ENCODE results near the gene KLHL36.
"Not testable (repeated sequence)": the region's sequence is repeated elsewhere in the genome, so short reads cannot be mapped to it uniquely, and the experiment has no call there.

The KLHL36 gene

GRCh38 chr16:84616515-84616914 lies 31.8 kb upstream of the KLHL36 start:
- no peak for DNase-seq (ENCODE audit: low read depth)

GRCh38 chr16:84617041-84617790 lies 31.1 kb upstream of the KLHL36 start:
- DNase-seq (ENCODE audit: low read depth), result no peak

- peak; percentile 92 for DNase-seq (ENCODE audit: low read depth)
Observed at GRCh38 chr16:84617791-84618580, 30.3 kb upstream of the KLHL36 start, which contains the start of gene COTL1. Gene COTL1, minus strand, starts transcription at chr16:84618078. Its CDS starts 164 bp downstream, at chr16:84617914.

- DNase-seq (ENCODE audit: low read depth), result peak; percentile 93
Observed at GRCh38 chr16:84618581-84619460, 29.5 kb upstream of the KLHL36 start.

GRCh38 chr16:84620913-84621312 lies 27.4 kb upstream of the KLHL36 start:
- DNase-seq (ENCODE audit: low read depth), result not testable (repeated sequence)

- no peak for DNase-seq (ENCODE audit: low read depth)
Observed at GRCh38 chr16:84625556-84625955, 22.8 kb upstream of the KLHL36 start.

GRCh38 chr16:84628226-84628731 lies 20.0 kb upstream of the KLHL36 start:
- no peak for DNase-seq (ENCODE audit: low read depth)

- DNase-seq (ENCODE audit: low read depth), result no peak
Observed at GRCh38 chr16:84629580-84629979, 18.7 kb upstream of the KLHL36 start.

- no peak for DNase-seq (ENCODE audit: low read depth)
Observed at GRCh38 chr16:84630009-84630408, 18.3 kb upstream of the KLHL36 start.

- no peak for DNase-seq (ENCODE audit: low read depth)
Observed at GRCh38 chr16:84630446-84631152, 17.7 kb upstream of the KLHL36 start.

GRCh38 chr16:84631153-84631466 lies 17.2 kb upstream of the KLHL36 start:
- no peak for DNase-seq (ENCODE audit: low read depth)

- no peak for DNase-seq (ENCODE audit: low read depth)
Observed at GRCh38 chr16:84631886-84632285, 16.4 kb upstream of the KLHL36 start.

- DNase-seq (ENCODE audit: low read depth), result not testable (repeated sequence)
Observed at GRCh38 chr16:84632862-84633261, 15.4 kb upstream of the KLHL36 start.

- no peak for DNase-seq (ENCODE audit: low read depth)
Observed at GRCh38 chr16:84633622-84634021, 14.7 kb upstream of the KLHL36 start.

GRCh38 chr16:84635702-84636101 lies 12.6 kb upstream of the KLHL36 start:
- no peak for DNase-seq (ENCODE audit: low read depth)

GRCh38 chr16:84637709-84638108 lies 10.6 kb upstream of the KLHL36 start:
- no peak for DNase-seq (ENCODE audit: low read depth)

GRCh38 chr16:84638231-84638806 lies 10.0 kb upstream of the KLHL36 start:
- DNase-seq (ENCODE audit: low read depth), result no peak

- no peak for DNase-seq (ENCODE audit: low read depth)
Observed at GRCh38 chr16:84640145-84640544, 8.2 kb upstream of the KLHL36 start.

- no peak for DNase-seq (ENCODE audit: low read depth)
Observed at GRCh38 chr16:84641643-84642358, 6.5 kb upstream of the KLHL36 start.

GRCh38 chr16:84643180-84643583 lies 5.1 kb upstream of the KLHL36 start:
- peak; percentile 47 for DNase-seq (ENCODE audit: low read depth)

- no peak for DNase-seq (ENCODE audit: low read depth)
Observed at GRCh38 chr16:84643674-84644073, 4.6 kb upstream of the KLHL36 start.
